DOHH2 (cell line): Measurements from ENCODE around the gene PAX1.

Experiments used
- CTCF ChIP-seq: fragments of 200-600 bp; sonication (generic); IDR thresholded peaks from one replicate; pipeline ENCODE4 v1.5.1; 2014; ENCODE audit warnings: antibody characterized with exemption, mild to moderate bottlenecking, low read depth, low read length; ENCODE audit not compliant: poor library complexity, severe bottlenecking
- EZH2phosphoT487 ChIP-seq: fragments of 200-600 bp; sonication (generic); IDR thresholded peaks from 2 replicates; pipeline ENCODE4 v1.6.1; 2017; ENCODE audit warnings: borderline replicate concordance, mild to moderate bottlenecking, antibody characterized with exemption, low read length, moderate library complexity, mixed read lengths

DNA sequence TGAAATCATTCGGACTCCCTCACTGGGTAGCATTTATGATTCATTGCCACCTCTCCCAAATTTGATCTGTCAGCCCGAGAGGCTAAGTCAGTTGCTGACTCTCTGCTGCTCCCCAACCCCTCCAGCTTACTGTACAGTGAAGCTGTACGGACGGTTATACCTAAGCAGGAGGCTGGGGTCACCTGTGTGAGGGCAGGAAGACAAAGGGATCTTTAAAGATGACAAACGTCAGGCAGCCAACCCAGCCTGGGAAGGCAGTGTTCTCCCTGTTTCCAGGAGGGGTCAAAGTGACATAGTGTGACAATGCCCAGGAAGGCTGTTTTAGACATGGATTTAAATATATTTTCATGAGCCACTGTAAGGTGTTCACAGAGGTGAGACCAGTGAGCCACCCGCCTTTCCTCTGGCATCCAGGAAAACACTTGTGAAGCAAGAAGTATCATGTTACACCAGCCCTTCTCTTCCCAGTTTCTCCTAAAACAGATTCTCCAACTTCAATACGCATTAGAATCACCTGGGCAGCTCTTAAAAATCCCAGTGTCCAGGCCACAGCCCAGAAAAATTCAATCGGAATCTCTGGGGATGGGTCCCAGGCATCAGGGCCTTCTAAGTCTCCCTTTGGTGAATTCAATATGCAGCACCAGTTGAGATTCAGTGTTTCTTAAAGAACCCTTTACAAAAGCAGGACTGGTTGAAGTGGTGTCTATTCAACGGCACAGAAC is 6.8 kb upstream of the PAX1 start:
- TF ChIP-seq CTCF (no peak), EZH2phosphoT487 (no peak)
